ENCODE results near the gene DNAH2.
"Not testable (repeated sequence)": the region's sequence is repeated elsewhere in the genome, so short reads cannot be mapped to it uniquely, and the experiment has no call there.

DNAH2 gene

GRCh38 chr17:7853691-7854038 lies 136.1 kb downstream of the DNAH2 start:
- no peak for DNase-seq

- DNase-seq = peak in 1 of 2 donors; percentile 21
These were observed 136.7 kb downstream of the DNAH2 start for GRCh38 chr17:7854078-7854777.

- DNase-seq = peak; percentile 20 to 34
These were observed 137.5 kb downstream of the DNAH2 start, which contains the start of gene TMEM88 for GRCh38 chr17:7854851-7855659. TMEM88 (plus strand) TSS chr17:7855066; CDS start chr17:7855075, 9 bp downstream.

- peak in 1 of 2 donors; percentile 21 for DNase-seq
These were observed 138.1 kb downstream of the DNAH2 start for GRCh38 chr17:7855660-7856010.

- DNase-seq = peak; percentile 41 to 44
These were observed 138.7 kb downstream of the DNAH2 start for GRCh38 chr17:7856011-7856810.

- peak; percentile 90 to 91 for DNase-seq
These were observed 139.5 kb downstream of the DNAH2 start, which contains the start of gene NAA38 for GRCh38 chr17:7856811-7857712. NAA38 (minus strand) TSS chr17:7857559; CDS start chr17:7857463, 96 bp downstream.

- peak; percentile 87 to 89 for DNase-seq
These were observed 140.4 kb downstream of the DNAH2 start, which contains the start of gene CYB5D1 for GRCh38 chr17:7857713-7858521. CYB5D1 (plus strand) TSS chr17:7858003; CDS start chr17:7858135, 132 bp downstream.

- DNase-seq = peak; percentile 45 to 52
These were observed 140.9 kb downstream of the DNAH2 start for GRCh38 chr17:7858522-7858810.

GRCh38 chr17:7859028-7859427 lies 141.5 kb downstream of the DNAH2 start:
- DNase-seq = no peak

GRCh38 chr17:7862692-7863437 lies 145.3 kb downstream of the DNAH2 start:
- DNase-seq = peak; percentile 39 to 61

GRCh38 chr17:7864384-7864783 lies 146.8 kb downstream of the DNAH2 start:
- DNase-seq = not testable (repeated sequence)

- DNase-seq = no peak
These were observed 147.6 kb downstream of the DNAH2 start for GRCh38 chr17:7864995-7865650.

- DNase-seq = peak in 1 of 2 donors; percentile 14
These were observed 150.4 kb downstream of the DNAH2 start for GRCh38 chr17:7867881-7868329.

- no peak for DNase-seq
These were observed 155.5 kb downstream of the DNAH2 start for GRCh38 chr17:7873051-7873450.

- DNase-seq = no peak
These were observed 158.3 kb downstream of the DNAH2 start for GRCh38 chr17:7875804-7876370.

- DNase-seq = no peak
These were observed 160.7 kb downstream of the DNAH2 start for GRCh38 chr17:7878234-7878633.

- no peak for DNase-seq
These were observed 162.7 kb downstream of the DNAH2 start for GRCh38 chr17:7880076-7880868.

GRCh38 chr17:7881276-7882054 lies 163.9 kb downstream of the DNAH2 start:
- no peak for DNase-seq
